ENCODE measurements around the gene UBR1.
"Not testable (repeated sequence)": the region's sequence is repeated elsewhere in the genome, so short reads cannot be mapped to it uniquely, and the experiment has no call there.

The UBR1 gene

DNA sequence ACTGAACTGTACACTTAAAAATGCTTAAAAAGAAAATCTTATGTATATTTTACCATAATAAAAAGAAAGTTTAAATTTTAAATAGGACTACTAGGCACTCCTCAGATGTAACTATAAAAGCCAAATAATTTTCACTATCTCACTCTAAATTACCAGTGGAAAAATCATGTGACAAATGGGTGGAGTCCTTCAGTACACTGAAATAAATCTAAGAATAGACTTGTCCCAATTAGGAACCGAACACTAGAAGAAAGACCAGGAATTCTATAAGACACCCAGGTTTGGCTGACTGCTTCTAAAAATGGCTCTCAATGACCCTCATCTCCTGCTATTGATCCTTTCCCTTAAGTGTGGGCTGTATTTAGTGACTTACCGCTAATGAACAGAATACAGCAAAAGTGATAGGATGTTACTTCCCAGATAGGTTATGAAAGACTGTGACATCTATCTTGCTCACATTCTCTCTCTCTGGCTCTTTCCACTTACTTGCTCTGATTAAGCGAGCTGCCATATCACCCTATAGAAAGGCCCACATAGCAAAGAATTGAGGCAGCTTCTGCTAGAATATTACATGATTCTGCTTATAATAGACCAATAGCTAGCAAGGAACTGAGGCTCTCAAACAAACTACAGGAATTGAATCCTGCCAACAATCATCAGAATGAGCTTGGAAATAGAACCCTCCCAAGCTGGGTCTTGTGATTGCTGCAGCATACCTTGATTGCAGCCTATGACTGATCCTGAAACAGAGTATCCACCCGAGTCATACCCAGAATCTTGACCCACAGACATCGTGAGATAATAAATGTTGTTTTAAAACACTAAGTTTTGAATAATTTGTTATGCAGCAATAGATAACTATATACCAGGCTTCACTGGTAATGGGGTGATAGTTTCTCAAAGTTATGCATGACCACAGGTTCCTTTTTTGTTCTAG lies 202.2 kb downstream of the UBR1 start:
- FAIRE-seq = no peak

DNA sequence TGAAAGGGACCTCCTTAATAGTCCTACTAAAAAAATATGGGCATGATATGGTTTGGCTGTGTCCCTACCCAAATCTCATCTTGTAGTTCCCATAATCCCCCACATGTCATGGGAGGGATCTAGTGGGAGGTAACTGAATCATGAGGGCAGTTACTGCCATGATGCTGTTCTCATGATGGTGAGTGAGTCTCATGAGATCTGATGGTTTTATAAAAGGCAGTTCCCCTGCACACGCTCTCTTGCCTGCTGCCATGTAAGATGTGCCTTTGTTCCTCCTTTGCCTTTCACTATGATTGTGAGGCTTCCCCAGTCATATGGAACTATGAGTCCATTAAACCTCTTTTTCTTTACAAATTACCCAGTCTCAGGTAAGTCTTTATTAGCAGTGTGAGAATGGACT lies 211.9 kb downstream of the UBR1 start:
- not testable (repeated sequence) for FAIRE-seq

All from endometrium (tissue), 2 donors.